ENCODE results near the gene STRIP2.
"Not testable (repeated sequence)": the region's sequence is repeated elsewhere in the genome, so short reads cannot be mapped to it uniquely, and the experiment has no call there.

The STRIP2 gene

GRCh38 chr7:129423700-129424410 is 10.4 kb upstream of the STRIP2 start:
- DNase-seq: no peak

GRCh38 chr7:129426482-129426881 is 7.8 kb upstream of the STRIP2 start:
- DNase-seq: no peak

DNA sequence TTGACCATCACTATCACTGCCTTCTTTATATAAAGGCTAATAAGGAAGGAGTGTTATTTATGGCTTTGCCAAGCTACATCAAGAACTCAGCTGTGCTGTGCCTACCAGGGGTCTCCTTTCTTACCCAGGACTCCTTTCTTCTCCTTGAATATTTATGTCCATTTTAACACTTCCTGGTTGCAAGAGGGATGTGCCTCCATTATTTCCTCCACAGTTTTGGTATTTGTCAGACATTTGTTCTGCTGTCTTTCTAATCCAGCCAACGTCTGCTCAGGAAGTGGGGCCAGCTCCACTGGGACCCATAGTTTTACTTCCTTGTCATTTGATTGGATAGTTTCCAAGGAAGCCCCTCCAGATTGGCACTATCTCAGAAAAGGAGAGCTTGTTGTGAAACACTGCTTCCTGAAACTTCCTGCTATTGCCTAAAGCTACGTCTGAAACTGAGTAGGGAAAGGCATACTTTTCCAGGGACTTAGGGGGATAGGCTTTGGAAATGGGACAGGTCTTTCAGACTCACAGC is 6.6 kb upstream of the STRIP2 start:
- no peak for DNase-seq

- DNase-seq: no peak
These were observed 2.2 kb upstream of the STRIP2 start for GRCh38 chr7:129431911-129432643.

- no peak for DNase-seq
These were observed 565 bp downstream of the STRIP2 start for GRCh38 chr7:129434675-129435318.

GRCh38 chr7:129435414-129435829 is 1.2 kb downstream of the STRIP2 start:
- DNase-seq: no peak

DNA sequence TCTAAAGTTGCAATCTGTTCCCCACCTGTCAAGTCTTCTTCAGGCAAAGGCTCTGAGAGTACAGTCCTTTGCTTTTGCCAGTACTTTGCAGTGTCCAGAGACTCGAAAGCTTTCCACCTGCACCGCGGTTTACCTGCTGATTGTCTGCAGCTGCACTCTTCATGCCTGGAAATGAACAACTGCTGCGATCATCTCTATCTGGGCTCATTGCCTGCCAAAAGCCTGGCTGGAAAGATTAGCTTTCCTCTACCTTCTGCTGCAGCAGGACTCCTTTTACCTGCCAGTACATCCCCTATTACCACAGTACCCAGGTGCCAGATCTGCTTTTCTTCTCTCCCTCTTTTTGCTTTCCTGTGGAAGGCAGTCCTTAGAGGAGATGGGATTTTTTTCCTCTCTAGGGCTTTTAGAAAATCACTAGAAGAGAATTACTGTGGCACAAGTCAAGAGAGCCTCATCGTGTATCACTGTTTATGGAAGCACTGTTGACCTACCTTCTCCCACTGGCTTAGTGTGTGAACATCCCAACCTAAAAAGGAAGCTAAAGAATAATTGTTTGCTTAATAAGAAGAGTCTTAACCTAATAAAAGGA is 2.2 kb downstream of the STRIP2 start:
- no peak for DNase-seq

- DNase-seq: no peak
These were observed 3.0 kb downstream of the STRIP2 start for GRCh38 chr7:129437190-129437589.

DNA sequence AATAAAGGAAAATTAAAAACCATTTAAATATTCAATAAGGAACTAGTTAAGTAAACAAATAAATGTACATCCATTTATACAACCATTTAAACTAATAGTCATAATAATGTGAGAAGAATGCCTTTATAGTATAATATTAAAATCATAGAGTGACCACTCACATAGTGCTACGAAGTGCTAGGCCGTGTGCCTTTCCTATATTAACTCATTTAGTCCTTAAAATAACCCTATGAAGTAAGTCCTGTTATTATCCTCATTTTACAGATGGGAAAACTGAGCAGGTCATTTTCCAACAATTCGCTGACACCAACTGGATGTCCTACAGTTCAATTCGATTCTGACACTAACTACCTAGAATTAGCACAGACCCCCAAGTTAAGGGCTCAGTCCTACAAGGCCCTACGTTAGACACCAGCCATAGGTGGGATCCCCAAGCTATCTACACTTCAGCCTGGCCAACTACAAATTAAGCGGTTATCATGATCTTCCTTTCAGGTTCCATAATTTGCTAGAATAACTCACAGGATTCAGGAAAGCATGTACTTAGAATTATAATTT is 4.1 kb downstream of the STRIP2 start:
- DNase-seq: no peak

- DNase-seq: no peak
These were observed 4.8 kb downstream of the STRIP2 start for GRCh38 chr7:129438839-129439651.

DNA sequence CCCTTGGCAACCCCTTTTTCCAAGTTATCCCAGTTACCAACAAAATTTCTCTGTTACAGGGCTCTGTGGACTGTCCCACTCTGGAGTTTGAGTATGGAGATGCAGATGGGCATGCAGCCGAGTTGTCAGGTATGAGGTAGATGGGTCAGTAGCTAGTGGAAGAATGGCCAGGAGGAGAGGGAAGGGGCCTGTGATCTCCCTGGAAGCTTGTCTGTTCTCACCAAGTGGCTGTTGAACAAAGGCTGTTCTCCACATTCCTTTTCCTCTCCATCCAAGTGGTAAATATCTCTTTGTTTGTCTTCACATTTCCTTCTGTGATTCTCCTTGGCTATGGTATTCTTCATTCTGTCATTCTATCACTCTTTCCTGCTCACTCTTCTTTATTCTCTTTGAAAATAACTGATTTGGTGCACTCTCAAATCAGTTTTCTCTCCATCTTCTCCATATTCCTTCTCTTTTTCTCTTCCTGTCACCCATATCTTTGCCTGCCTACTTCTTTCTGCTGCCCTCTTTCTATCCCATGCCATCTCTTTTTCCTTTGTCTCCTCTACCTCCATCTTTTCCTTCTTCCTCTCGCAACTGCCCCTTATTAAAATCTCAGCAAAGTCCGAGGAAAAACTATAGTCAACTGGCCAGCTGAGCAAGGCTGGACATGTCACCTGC is 5.9 kb downstream of the STRIP2 start:
- no peak for DNase-seq

DNA sequence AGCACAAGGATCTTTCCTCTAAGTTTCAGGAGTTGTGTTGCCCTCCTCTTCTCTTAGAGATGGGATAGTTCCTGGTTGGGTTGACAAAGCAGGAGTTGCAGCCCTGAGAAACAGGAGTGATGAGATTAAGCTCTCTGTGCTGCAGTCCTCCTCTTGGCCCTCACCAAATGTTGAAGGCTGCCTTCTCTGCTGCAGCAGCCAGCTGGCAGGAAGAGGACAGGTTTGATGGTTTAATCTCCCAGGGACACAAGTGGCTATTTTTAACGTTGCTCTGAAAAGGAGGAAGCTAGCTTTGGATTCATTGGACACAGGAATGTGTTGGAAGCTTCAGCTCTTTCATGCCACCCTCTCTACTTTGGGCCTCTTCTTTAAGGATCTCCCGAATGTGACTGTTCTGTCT is 9.4 kb downstream of the STRIP2 start:
- no peak for DNase-seq

DNA sequence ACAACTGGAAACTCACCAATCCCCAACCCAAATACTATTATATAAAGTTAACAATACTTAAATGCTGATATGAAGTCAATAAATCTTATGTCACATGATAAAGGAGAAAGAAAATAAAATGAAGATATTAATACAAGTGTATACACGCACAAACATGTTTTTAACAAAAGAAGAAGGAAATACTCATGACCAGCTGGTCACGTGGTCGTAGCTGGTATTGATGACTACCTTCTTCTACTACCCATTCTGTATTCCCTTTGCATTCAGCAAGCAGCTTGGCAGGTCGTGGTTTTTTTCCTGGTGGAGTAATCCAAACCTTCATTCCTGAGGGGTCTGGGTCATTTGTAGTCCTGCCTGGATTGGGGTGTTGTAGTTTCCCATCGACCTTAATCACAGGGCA is 10.5 kb downstream of the STRIP2 start:
- not testable (repeated sequence) for DNase-seq

DNA sequence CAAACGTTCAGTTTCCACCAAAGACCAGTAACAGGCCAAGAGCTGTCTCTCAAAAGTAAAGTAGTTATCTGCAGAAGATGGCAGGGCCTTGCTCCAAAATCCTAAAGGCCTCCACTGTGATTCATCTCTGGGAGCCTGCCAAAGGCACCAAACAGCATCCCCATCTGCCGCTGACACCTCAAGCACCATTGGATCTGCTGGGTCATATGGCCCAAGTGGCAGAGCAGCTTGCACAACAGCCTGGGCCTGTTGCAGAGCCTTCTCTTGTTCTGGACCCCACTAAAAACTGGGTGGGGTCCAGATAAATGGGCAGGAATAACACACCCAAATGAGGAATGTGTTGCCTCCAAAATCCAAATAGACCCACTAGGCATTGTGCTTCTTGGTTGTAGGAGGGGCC is 12.7 kb downstream of the STRIP2 start:
- not testable (repeated sequence) for DNase-seq

- DNase-seq: not testable (repeated sequence)
These were observed 13.2 kb downstream of the STRIP2 start for GRCh38 chr7:129447445-129447844.

- not testable (repeated sequence) for DNase-seq
These were observed 14.4 kb downstream of the STRIP2 start for GRCh38 chr7:129448608-129449007.

DNA sequence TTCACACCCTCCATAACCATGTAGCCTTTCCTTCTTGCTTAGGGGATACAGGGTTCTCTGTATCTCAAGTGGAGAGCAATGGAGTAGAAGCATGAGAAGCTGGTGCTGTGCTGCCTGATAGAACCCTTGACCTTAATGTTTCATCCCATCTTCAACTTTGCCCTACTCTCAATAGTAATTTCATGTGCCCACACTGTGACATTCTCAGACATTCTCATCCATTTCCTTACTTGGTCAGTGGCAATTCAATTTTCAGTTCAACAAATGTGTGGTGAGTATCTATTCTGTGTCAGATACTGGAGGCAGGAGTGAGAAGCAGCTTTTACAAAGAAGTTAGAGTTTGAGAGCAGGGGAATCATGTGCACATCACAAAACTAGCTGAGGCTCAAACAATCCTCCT is 16.1 kb downstream of the STRIP2 start:
- DNase-seq: no peak

DNA sequence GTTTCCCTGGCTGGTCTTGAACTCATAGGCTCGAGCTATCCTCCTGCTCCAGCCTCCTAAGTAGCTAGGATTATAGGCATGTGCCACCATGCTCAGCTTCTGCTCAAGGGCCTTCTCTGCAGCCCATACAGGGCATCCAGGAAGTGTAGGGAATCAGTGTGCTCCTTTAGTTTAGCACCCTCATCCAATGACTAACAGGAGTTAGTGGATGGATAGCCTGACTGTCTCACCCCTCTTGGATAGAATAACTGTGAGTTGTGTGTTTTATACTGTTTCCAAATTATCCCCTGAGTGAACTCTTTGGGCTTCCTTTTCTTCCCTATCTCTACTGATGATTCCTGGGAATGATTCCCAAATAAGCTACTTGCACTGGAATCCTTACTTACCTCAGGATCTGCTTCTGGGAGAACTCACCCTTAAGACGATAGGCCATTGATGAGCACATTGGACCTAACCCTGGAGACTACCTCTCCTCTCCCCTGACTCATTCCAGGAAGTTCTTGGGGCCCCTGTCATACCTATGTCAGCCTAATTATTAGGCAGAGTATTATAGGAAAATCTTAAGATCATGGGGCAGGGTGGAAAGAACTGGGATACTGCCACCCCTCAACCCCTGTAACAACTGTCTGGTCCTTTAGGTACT is 18.5 kb downstream of the STRIP2 start:
- no peak for DNase-seq

DNA sequence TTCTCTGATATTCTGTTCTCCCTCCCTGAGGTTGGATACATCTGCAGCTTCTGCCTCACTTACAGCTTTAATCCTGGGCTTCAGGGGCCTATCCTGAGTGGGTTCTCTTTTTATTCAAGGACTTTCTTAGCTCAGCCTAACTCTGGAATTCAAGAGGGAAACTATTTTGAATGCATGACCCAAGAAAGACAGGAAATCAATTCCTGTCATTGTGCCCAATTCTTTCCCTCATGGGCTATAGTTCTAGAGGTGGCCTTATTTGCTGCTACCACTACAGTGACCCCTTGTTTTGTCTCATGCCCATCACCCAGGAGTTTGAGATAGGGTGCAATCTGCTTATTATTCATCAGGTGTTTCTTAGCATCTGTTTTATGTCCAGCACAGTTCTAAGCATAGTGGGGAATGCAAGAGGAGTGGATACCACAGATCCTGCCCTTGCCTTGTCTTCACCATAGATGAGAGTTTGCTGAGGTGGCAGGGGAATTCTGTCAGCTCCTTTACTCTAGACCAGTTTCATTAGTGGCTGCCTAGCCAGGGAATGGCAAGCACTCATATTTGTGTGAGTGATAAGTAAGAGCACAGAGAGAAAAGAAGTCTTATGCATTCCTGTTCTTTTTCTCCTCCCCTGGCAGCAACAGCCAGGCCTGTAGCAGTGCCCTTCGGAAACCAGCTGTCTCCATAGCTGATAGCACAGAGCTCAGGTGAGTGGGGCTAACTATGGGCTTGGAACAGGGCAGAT is 19.4 kb downstream of the STRIP2 start:
- no peak for DNase-seq

GRCh38 chr7:129454249-129454551 is 20.0 kb downstream of the STRIP2 start:
- no peak for DNase-seq

DNA sequence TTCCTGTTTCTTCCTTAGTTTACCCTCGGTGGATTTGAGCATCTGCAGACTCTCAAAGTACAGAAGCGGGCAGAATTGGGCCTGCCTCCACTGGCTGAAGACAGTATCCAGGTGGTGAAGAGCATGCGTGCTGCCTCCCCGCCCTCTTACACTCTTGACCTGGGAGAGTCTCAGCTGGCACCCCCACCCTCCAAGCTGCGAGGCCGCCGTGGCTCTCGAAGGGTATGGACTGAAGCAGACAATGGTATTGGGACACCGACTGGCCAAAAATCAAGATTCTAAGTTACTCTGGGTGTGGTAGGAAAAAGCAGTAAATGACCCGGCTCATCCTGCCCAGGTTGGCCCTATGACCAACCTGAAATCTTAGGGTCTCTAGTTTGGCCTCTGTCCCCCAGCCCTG is 22.2 kb downstream of the STRIP2 start:
- DNase-seq: no peak
